ENCODE data around the gene SULF2.

The SULF2 gene

GRCh38 chr20:47629907-47630306, 155.4 kb downstream of the SULF2 start:
- H3K9me3 ChIP-seq (ENCODE audit: control insufficient read depth, insufficient read depth, low read length) = no peaks in the 10 kb centered on the region
- H3K36me3 ChIP-seq (ENCODE audit: insufficient read depth, low read length) = peaks cover 3% of the 10 kb centered on the region; the same call in 1 of the 2 replicates
- H3K4me1 ChIP-seq (ENCODE audit: insufficient read depth, low read length) = no peaks in the 10 kb centered on the region
- no peak overlapping the region for H3K9ac ChIP-seq (ENCODE audit: low read depth, low read length)

- Histone ChIP-seq H3K9me3 (ENCODE audit: control insufficient read depth, insufficient read depth, low read length) (no peaks in the 10 kb centered on the region), H3K36me3 (ENCODE audit: insufficient read depth, low read length) (peaks cover 3% of the 10 kb centered on the region; the same call in 1 of the 2 replicates), H3K4me1 (ENCODE audit: insufficient read depth, low read length) (no peaks in the 10 kb centered on the region), H3K9ac (ENCODE audit: low read depth, low read length) (no peak overlapping the region)
Measured at GRCh38 chr20:47627540-47627939, 157.7 kb downstream of the SULF2 start.

- H3K36me3 ChIP-seq (ENCODE audit: insufficient read depth, low read length) = no peaks in the 10 kb centered on the region
- no peaks in the 10 kb centered on the region for H3K9me3 ChIP-seq (ENCODE audit: control insufficient read depth, insufficient read depth, low read length)
- no peaks in the 10 kb centered on the region for H3K4me1 ChIP-seq (ENCODE audit: insufficient read depth, low read length)
- H3K9ac ChIP-seq (ENCODE audit: low read depth, low read length) = no peak overlapping the region
Measured at GRCh38 chr20:47623206-47623605, 162.1 kb downstream of the SULF2 start.

GRCh38 chr20:47622118-47622665, 163.1 kb downstream of the SULF2 start:
- H3K4me1 ChIP-seq (ENCODE audit: insufficient read depth, low read length) = no peaks in the 10 kb centered on the region
- no peaks in the 10 kb centered on the region for H3K36me3 ChIP-seq (ENCODE audit: insufficient read depth, low read length)
- no peaks in the 10 kb centered on the region for H3K9me3 ChIP-seq (ENCODE audit: control insufficient read depth, insufficient read depth, low read length)

GRCh38 chr20:47620808-47621805, 164.2 kb downstream of the SULF2 start:
- no peaks in the 10 kb centered on the region for H3K4me1 ChIP-seq (ENCODE audit: insufficient read depth, low read length)
- no peaks in the 10 kb centered on the region for H3K9me3 ChIP-seq (ENCODE audit: control insufficient read depth, insufficient read depth, low read length)
- no peaks in the 10 kb centered on the region for H3K36me3 ChIP-seq (ENCODE audit: insufficient read depth, low read length)
- no peak overlapping the region for H3K9ac ChIP-seq (ENCODE audit: low read depth, low read length)

More at GRCh38 chr20:47622118-47622665, 163.1 kb downstream of the SULF2 start:
- no peak overlapping the region for H3K9ac ChIP-seq (ENCODE audit: low read depth, low read length)

GRCh38 chr20:47618479-47618878, 166.8 kb downstream of the SULF2 start:
- H3K9ac ChIP-seq (ENCODE audit: low read depth, low read length) = no peak overlapping the region
- no peaks in the 10 kb centered on the region for H3K4me1 ChIP-seq (ENCODE audit: insufficient read depth, low read length)
- no peaks in the 10 kb centered on the region for H3K36me3 ChIP-seq (ENCODE audit: insufficient read depth, low read length)
- H3K9me3 ChIP-seq (ENCODE audit: control insufficient read depth, insufficient read depth, low read length) = no peaks in the 10 kb centered on the region

GRCh38 chr20:47614703-47615309, 170.5 kb downstream of the SULF2 start:
- H3K36me3 ChIP-seq (ENCODE audit: insufficient read depth, low read length) = no peaks in the 10 kb centered on the region
- H3K9me3 ChIP-seq (ENCODE audit: control insufficient read depth, insufficient read depth, low read length) = no peaks in the 10 kb centered on the region
- H3K4me1 ChIP-seq (ENCODE audit: insufficient read depth, low read length) = no peaks in the 10 kb centered on the region
- H3K9ac ChIP-seq (ENCODE audit: low read depth, low read length) = no peak overlapping the region

GRCh38 chr20:47612670-47613069, 172.6 kb downstream of the SULF2 start:
- Histone ChIP-seq H3K9me3 (ENCODE audit: control insufficient read depth, insufficient read depth, low read length) (no peaks in the 10 kb centered on the region), H3K4me1 (ENCODE audit: insufficient read depth, low read length) (no peaks in the 10 kb centered on the region), H3K36me3 (ENCODE audit: insufficient read depth, low read length) (no peaks in the 10 kb centered on the region), H3K9ac (ENCODE audit: low read depth, low read length) (no peak overlapping the region)

GRCh38 chr20:47611785-47612184, 173.5 kb downstream of the SULF2 start:
- Histone ChIP-seq H3K4me1 (ENCODE audit: insufficient read depth, low read length) (peaks cover 6% of the 10 kb centered on the region; the same call in 1 of the 2 replicates), H3K36me3 (ENCODE audit: insufficient read depth, low read length) (no peaks in the 10 kb centered on the region), H3K9me3 (ENCODE audit: control insufficient read depth, insufficient read depth, low read length) (no peaks in the 10 kb centered on the region), H3K9ac (ENCODE audit: low read depth, low read length) (no peak overlapping the region)

- no peaks in the 10 kb centered on the region for H3K9me3 ChIP-seq (ENCODE audit: control insufficient read depth, insufficient read depth, low read length)
- peaks cover 12% of the 10 kb centered on the region; the same call in 1 of the 2 replicates for H3K4me1 ChIP-seq (ENCODE audit: insufficient read depth, low read length)
- no peak overlapping the region for H3K9ac ChIP-seq (ENCODE audit: low read depth, low read length)
- no peaks in the 10 kb centered on the region for H3K36me3 ChIP-seq (ENCODE audit: insufficient read depth, low read length)
Measured at GRCh38 chr20:47610945-47611250, 174.4 kb downstream of the SULF2 start.

GRCh38 chr20:47610247-47610944, 174.9 kb downstream of the SULF2 start:
- peaks cover 12% of the 10 kb centered on the region; the same call in 1 of the 2 replicates for H3K4me1 ChIP-seq (ENCODE audit: insufficient read depth, low read length)
- H3K36me3 ChIP-seq (ENCODE audit: insufficient read depth, low read length) = no peaks in the 10 kb centered on the region
- no peaks in the 10 kb centered on the region for H3K9me3 ChIP-seq (ENCODE audit: control insufficient read depth, insufficient read depth, low read length)
- H3K9ac ChIP-seq (ENCODE audit: low read depth, low read length) = no peak overlapping the region

GRCh38 chr20:47609001-47609400, 176.3 kb downstream of the SULF2 start:
- H3K9ac ChIP-seq (ENCODE audit: low read depth, low read length) = no peak overlapping the region
- no peaks in the 10 kb centered on the region for H3K36me3 ChIP-seq (ENCODE audit: insufficient read depth, low read length)

More at GRCh38 chr20:47609001-47609400, 176.3 kb downstream of the SULF2 start:
- Histone ChIP-seq H3K4me1 (ENCODE audit: insufficient read depth, low read length) (peaks cover 12% of the 10 kb centered on the region; the same call in 1 of the 2 replicates), H3K9me3 (ENCODE audit: control insufficient read depth, insufficient read depth, low read length) (no peaks in the 10 kb centered on the region)
